Spleen (tissue), 7 donors: ENCODE data around the gene ARPC5.

Experiments
- CTCF ChIP-seq, 11 experiments: fragments of 200-600 bp in 7 of 11; fragments of 450-650 bp in 4 of 11; sonication (generic) in 4 of 11; IDR thresholded peaks in 8 of 11; conservative IDR thresholded peaks in 3 of 11; 1 replicate in 7 of 11; 2 replicates in 4 of 11; pipeline versions ENCODE4 v1.4.0 to v1.8.0; 2016 to 2021; ENCODE audit warnings: antibody characterized with exemption in 11 of 11, inconsistent platforms in 4 of 11, mild to moderate bottlenecking in 1 of 11
- POLR2AphosphoS5 ChIP-seq, 3 donors: sonication (generic); formaldehyde crosslinking; IDR thresholded peaks; one replicate each; pipeline ENCODE4 v1.5.1; 2017; ENCODE audit warnings: antibody characterized with exemption in 3 of 3
- donor health status: DM: no; HTN: no; CAD: no; lungs with moderate emphysema.
- donor health status: DM: no; HTN: no; CAD: no.
- donor health status: DM: no; HTN: no; CAD: no.

GRCh38 chr1:183600634-183601033 is 34.9 kb downstream of the ARPC5 start:
- TF ChIP-seq POLR2AphosphoS5 (IDR thresholded peaks at IDR 0.05) (no peak), CTCF (IDR thresholded peaks at IDR 0.05 in 8 of 11, conservative IDR thresholded peaks at IDR 0.05 in 3 of 11) (no peak)
